GM12892 (cell line): ENCODE data around the gene LACTB.

Source experiments
- POLR2A ChIP-seq: IDR thresholded peaks from 2 replicates; pipeline ENCODE4 v1.6.1; 2011; ENCODE audit warnings: low read depth, low read length, control low read depth
- TAF1 ChIP-seq: IDR thresholded peaks from 2 replicates; pipeline ENCODE4 v1.6.1; 2011; ENCODE audit warnings: low read depth, mild to moderate bottlenecking, control low read depth, low read length, borderline replicate concordance

GRCh38 chr15:63090887-63091286, 30.8 kb upstream of the LACTB start:
- TF ChIP-seq POLR2A: no peak
- TF ChIP-seq TAF1: no peak
